Effector CD8-positive, alpha-beta T cell (primary cell): ENCODE measurements around the gene DOCK1.

Experiments
- DNase-seq: peaks from one replicate; lab custom pipeline; 2025; lab: John Stamatoyannopoulos, UW

The DOCK1 gene

GRCh38 chr10:127218658-127219057 is 313.4 kb downstream of the DOCK1 start:
- DNase-seq, result no peak

GRCh38 chr10:127221281-127221680 is 316.1 kb downstream of the DOCK1 start:
- DNase-seq, result no peak

DNA sequence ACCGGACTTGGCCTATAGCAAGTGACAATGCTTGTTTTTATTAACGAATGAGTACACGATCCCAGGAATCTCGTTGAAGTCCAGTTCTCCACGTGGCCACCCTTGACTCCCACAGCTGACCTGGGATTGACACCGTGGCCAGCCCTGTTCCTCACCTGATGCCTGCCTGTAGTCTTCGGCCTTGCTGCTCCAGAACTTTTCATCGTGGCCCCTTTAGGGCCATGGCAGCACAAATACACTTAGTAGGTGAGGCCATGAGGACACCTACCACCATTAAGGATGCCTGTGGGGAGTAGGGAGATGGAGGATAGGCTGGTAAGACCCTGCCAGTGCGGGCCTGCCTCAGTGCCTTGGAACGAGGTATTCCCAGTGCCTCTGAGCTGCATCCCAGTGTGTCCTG is 321.8 kb downstream of the DOCK1 start:
- no peak for DNase-seq

GRCh38 chr10:127227663-127228062 is 322.4 kb downstream of the DOCK1 start:
- no peak for DNase-seq

GRCh38 chr10:127228195-127228787 is 323.1 kb downstream of the DOCK1 start:
- DNase-seq, result no peak

DNA sequence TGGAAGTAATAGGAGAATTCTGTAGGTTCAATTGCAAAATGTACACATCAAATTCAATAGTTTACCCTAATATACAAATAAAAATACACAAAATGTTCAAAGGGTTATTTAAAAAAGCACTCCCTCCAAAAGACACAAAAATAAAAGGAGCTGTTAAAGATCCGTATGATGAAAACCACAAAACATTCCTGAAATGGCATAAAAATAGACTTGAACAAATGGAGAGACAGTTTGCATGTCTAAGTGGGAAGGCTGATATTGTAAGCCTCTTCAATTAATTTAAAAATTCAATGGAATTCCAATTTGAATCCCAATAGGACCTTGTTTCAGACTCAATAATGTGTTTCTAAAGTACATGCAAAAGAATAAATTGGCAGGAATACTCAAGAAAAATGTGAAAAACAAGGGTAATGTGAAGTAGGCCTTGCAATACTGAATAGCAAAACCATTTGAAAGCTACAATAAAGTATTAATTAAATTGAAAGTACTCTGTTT is 329.1 kb downstream of the DOCK1 start:
- DNase-seq, result no peak

DNA sequence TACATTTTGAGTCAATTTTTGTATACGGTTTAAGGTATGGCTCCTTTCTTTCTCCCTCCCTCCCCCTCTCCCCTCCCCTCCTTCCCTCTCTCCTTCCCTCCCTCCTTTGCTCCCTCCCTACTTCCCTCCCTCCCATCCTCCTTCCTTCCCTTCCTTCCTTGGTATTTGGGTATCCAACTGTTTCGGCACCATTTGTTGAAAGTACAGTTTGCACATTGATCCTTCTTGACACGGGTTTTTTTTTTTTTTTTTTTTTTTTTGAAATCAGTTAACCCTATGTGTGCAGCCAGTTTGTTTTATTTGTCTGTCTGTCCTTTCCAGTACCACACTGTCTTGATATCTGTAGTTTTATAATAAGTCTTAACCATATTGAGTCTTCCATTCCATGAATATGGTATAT is 331.0 kb downstream of the DOCK1 start:
- DNase-seq, result no peak

GRCh38 chr10:127242914-127243313 is 337.7 kb downstream of the DOCK1 start:
- DNase-seq, result no peak

DNA sequence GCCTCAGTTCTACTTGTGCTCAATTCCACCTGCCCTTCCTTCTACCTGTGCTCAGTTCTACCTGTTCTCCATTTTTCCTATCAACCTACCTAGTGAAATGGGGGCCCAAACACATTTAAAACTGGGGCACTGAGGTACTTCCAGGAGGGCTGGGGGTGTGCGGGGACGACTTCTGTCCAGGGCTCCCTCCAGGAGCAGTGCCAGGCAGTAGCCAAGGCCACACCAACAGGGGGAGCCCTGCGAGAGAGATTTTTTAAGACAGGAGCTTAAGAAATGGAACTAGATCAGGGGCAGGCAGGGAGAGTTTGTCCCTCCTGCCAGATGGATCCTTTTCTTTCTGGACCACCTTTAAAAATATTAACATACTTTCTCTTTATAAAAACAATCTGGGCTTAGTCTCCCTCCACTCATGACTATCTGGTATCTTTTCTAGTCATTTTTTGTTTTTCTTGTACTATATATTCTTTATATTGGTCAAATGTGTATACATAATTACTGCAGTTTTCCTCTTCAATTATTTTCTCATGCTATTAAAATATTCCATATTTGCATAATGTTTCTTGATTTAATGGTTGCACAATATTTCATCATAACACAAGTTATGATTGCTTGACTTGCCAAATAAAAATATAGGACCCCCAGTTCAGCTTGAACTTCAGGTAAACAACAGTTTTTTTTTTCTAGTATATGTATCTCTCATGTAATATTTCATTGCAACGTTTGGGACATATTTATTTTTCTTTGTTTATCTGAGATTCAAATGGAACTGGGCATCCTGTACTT is 338.5 kb downstream of the DOCK1 start:
- DNase-seq, result no peak

DNA sequence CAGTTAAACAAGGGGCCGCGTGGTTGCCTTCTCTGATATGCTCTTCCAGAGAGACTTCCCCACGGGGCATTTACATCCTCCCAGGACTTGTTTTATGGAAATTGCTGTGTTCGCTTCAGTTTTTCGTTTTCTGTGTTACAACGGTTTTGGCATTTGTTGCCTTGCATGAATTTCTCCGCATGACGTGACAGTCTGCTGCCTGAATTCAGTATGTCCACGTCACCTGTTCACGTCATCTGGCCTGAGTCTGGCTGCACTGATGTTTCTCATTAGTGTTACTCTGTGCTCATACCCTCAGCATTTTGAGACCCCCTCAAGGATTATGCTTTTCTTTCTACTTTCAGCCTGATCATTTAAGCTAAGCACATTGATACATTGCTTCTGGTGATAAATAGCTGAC is 340.2 kb downstream of the DOCK1 start:
- DNase-seq, result no peak

DNA sequence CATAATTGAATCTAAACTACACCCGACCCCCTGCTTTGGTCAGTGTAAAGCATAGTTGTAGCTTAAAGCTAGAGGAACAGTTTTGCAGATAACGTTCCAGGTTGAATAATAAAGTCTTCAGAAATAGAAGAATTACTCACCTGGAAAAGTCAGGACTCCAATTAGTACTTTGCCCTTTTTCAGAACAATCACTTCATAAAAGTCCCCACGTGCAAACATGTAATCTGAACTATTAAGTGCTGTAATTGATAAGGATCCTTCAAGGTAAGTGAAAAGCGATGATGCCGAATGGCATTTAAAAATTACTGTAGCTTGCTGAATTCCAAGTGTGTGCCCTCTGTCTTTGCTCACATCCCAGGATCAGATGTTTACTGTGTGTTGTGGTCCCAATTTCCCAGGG is 344.8 kb downstream of the DOCK1 start:
- DNase-seq, result no peak

DNA sequence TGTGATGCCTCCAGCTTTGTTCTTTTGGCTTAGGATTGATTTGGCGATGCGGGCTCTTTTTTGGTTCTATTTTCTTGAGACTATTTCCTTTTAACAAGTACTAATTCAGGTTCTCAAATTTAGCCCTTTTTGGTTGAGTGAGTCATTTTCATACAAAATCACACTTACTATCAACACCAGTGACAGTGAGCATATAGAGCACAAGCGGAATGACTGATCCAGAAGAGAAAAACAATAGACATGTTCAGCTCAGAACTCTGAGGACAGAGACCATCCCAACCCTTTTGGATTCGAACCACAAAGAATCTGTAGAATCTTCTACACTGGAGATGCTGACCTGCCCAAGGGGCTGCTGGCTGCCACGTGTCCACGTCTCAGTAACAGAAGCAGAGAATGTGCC is 347.6 kb downstream of the DOCK1 start:
- DNase-seq, result no peak

DNA sequence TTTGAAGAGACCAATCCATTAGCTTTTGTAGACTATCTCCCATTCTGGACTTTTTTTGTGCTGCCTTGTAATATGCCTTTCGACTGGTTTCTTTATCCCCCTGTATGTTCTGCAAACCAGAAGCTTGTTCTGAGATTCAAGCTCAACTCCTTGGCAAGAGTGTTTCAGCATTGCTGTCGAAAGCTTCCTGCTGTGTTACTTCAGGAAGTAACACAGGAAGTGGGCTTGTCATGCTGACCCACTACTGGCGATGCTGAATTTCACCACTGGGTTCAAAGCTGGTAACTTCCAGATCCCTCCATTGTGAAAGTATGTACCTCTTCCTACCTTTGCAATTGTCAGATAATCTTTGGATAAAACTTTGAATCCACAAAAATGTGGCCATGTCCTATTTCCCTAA is 349.0 kb downstream of the DOCK1 start:
- DNase-seq, result no peak

GRCh38 chr10:127257395-127257794 is 352.2 kb downstream of the DOCK1 start:
- DNase-seq, result no peak

DNA sequence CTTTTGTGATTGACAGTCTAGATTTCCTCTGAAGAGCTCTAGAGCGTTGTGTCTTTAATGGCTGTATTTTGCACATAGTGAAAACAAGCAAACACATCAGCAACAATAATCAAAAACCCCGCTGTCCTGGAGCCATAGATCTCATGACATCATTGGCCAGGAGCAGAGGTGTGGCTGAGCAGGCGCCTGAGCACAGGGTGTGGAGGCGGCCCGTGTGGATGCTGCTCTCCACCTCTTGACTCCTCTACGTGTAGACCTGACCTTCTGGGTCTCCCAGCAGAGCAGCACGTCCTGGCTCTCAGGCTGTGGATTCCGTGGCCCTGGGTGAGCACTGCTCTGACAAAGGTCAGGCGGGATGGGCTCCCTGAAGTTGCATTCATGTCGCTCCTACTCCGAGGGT is 354.1 kb downstream of the DOCK1 start:
- no peak for DNase-seq

- no peak for DNase-seq
Measured at GRCh38 chr10:127262606-127263005, 357.4 kb downstream of the DOCK1 start.

DNA sequence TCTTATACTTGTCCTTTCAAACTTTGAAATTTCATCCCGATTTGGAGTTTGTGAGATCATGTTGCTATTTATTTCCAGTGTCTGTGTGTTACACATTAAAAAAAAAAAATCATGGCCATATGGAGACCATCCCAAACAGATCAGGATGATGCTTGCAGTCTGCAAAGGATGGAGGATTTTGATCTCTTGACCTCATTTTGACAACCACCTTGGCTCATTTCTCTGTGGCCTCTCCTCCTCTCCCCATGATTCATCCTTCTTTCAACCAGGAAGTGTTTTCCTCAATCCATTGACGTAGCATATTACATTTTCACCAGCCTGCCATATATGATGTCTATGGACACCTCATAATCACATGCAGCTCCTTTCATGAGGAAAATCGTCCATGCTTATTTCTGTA is 360.1 kb downstream of the DOCK1 start:
- DNase-seq, result no peak

- DNase-seq, result no peak
Measured at GRCh38 chr10:127266431-127266830, 361.2 kb downstream of the DOCK1 start.

DNA sequence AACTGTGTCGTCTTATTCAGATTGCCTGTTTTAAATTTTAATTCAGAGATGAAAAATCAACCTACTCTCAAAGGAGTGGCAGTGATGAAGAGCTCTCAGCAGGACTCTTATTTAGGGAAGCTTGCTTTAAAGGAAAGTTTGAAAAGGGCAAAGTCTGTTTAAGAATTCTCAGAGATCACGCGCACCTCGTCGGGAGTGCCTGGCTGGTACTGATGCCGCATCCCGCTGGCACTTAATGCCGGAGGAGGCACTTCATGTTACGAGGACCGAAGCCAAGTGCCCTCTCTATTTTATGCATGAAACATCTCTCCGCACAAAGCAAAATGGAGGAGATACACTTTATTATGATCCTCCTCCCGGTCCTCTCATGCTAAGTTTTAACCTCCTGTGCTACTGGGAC is 362.2 kb downstream of the DOCK1 start:
- no peak for DNase-seq

- no peak for DNase-seq
Measured at GRCh38 chr10:127272076-127272475, 366.8 kb downstream of the DOCK1 start.

GRCh38 chr10:127275272-127275671 is 370.0 kb downstream of the DOCK1 start:
- no peak for DNase-seq

- DNase-seq, result no peak
Measured at GRCh38 chr10:127275793-127276450, 370.7 kb downstream of the DOCK1 start.

- DNase-seq, result no peak
Measured at GRCh38 chr10:127276794-127277462, 371.7 kb downstream of the DOCK1 start.
